ENCODE measurements around the gene EPB41L2. TPM values are rescaled to one million over a fixed set of nuclear protein-coding genes. Genes with fewer than 3 reads are reported as not detected.
A peak's percentile ranks its signal among the peaks of the same experiment; 100 is the strongest.

Gene EPB41L2
- total RNA-seq, 2 donors from 2014 or later: 160 to 189 TPM

GRCh38 chr6:131004387-131004755, 58.7 kb downstream of the EPB41L2 start:
- no peak overlapping the region for H3K4me3 Mint-ChIP-seq
- H3K9ac ChIP-seq (ENCODE audit: extremely low read depth, low read length, poor library complexity, severe bottlenecking): no peak overlapping the region
- H3K4me3 ChIP-seq (ENCODE audit: low read length): no peak overlapping the region
- peaks cover 11% of the 10 kb centered on the region for H3K4me1 ChIP-seq (ENCODE audit: control insufficient read depth, insufficient read depth, low read length)
- H3K27ac ChIP-seq (ENCODE audit: low read depth, low read length): no peak overlapping the region
- H3K36me3 Mint-ChIP-seq (ENCODE audit: low read depth): peaks cover 33% of the 10 kb centered on the region
- no peak for DNase-seq
- peaks cover 12% of the 10 kb centered on the region for H3K36me3 ChIP-seq (ENCODE audit: control insufficient read depth, insufficient read depth, low read length)
- H3K9me3 ChIP-seq (ENCODE audit: control insufficient read depth, low read length): peaks cover 31% of the 10 kb centered on the region
- H3K27ac Mint-ChIP-seq: peak overlapping the region; percentile 28
- H3K27me3 Mint-ChIP-seq (ENCODE audit: insufficient read depth): no peaks in the 10 kb centered on the region
- TF ChIP-seq CTCF (conservative IDR thresholded peaks at IDR 0.05): no peak
- peaks cover 36% of the 10 kb centered on the region for H3K9me3 Mint-ChIP-seq
- no peaks in the 10 kb centered on the region for H3K27me3 ChIP-seq (ENCODE audit: control insufficient read depth, insufficient read depth, low read length, poor library complexity, severe bottlenecking)
- peaks cover 54% of the 10 kb centered on the region for H3K4me1 Mint-ChIP-seq
- WGBS, 2 experiments (ENCODE audit: insufficient coverage in 1 of 2, insufficient read length in 1 of 2): 87% methylated on average over 1 of the region's 1 CpG; no CpG with 5 or more reads in 1 of the 2 experiments

DNA sequence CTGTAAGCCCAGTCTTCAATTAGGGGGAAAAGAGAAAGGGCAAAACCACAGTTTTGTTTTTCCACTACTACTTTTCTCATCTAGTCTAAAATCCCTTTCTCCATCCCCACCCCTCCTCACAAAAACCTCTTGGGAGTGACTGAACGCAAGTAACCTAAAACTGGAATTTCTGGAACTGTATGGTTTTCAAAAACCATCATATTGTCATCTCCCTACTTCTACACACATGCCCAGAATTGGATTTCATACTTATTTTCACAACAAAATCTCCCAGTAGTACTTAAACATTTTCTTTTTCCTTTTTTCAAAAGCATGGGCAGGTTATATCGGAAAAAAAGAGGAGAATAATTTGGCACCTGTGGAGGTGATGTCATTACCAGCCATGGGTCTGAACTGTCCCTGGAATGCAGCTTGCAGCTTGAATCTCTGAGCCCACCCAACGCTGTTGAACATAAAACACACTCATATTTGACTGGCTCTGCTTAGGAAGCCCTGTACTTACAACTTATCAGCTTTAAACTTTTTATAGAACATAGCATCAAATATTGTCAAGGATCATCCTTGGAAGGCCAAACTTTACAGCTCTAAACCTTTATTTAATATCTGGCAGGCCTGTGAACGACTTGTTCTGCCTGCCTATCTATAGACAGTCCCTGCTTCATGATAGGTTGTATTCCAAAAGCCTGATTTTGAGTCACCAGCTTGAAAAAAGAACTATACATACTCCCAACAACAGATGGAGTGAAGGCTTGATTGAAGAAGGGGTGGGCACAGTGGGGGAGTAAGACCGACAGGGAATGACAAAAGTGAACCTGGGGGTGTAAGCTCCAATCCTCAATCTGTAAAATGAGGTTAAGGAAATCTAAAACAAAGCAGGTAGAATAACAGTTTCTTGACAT, 59.3 kb downstream of the EPB41L2 start:
- Mint-ChIP-seq H3K9me3 (peaks cover 30% of the 10 kb centered on the region), H3K4me1 (peaks cover 58% of the 10 kb centered on the region), H3K4me3 (no peak overlapping the region), H3K27me3 (ENCODE audit: insufficient read depth) (no peaks in the 10 kb centered on the region), H3K27ac (peak overlapping the region; percentile 28), H3K36me3 (ENCODE audit: low read depth) (peaks cover 29% of the 10 kb centered on the region)
- peaks cover 11% of the 10 kb centered on the region for H3K36me3 ChIP-seq (ENCODE audit: control insufficient read depth, insufficient read depth, low read length)
- H3K9ac ChIP-seq (ENCODE audit: extremely low read depth, low read length, poor library complexity, severe bottlenecking): no peak overlapping the region
- peaks cover 25% of the 10 kb centered on the region for H3K9me3 ChIP-seq (ENCODE audit: control insufficient read depth, low read length)
- WGBS, 2 experiments (ENCODE audit: insufficient coverage in 1 of 2, insufficient read length in 1 of 2): 74 to 90% methylated on average over 1 to 5 of the region's 5 CpGs
- H3K4me3 ChIP-seq (ENCODE audit: low read length): no peak overlapping the region
- no peak for DNase-seq
- no peak overlapping the region for H3K27ac ChIP-seq (ENCODE audit: low read depth, low read length)
- no peak for TF ChIP-seq CTCF (conservative IDR thresholded peaks at IDR 0.05)
- peaks cover 11% of the 10 kb centered on the region for H3K4me1 ChIP-seq (ENCODE audit: control insufficient read depth, insufficient read depth, low read length)
- H3K27me3 ChIP-seq (ENCODE audit: control insufficient read depth, insufficient read depth, low read length, poor library complexity, severe bottlenecking): no peaks in the 10 kb centered on the region

DNA sequence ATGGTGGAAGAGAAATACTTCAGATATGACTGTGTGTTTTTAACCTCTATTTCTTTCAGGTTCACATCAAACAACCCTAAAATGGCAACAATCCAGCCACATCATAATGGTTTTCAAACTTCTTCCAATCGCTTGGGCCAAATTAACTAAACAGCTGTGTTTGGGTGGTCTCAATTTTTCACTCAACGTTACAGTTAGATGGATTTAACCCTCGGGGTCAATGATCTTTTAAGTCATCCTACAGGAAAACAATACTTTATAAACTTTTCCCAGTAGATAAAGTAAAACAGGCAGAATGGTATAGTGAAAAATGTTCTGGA, 60.4 kb downstream of the EPB41L2 start:
- H3K4me1 Mint-ChIP-seq: peaks cover 66% of the 10 kb centered on the region
- Histone ChIP-seq H3K27me3 (ENCODE audit: control insufficient read depth, insufficient read depth, low read length, poor library complexity, severe bottlenecking) (no peaks in the 10 kb centered on the region), H3K4me1 (ENCODE audit: control insufficient read depth, insufficient read depth, low read length) (peaks cover 11% of the 10 kb centered on the region), H3K4me3 (ENCODE audit: low read length) (no peak overlapping the region), H3K9me3 (ENCODE audit: control insufficient read depth, low read length) (peaks cover 14% of the 10 kb centered on the region), H3K36me3 (ENCODE audit: control insufficient read depth, insufficient read depth, low read length) (peaks cover 10% of the 10 kb centered on the region), H3K27ac (ENCODE audit: low read depth, low read length) (no peak overlapping the region), H3K9ac (ENCODE audit: extremely low read depth, low read length, poor library complexity, severe bottlenecking) (no peak overlapping the region)
- H3K27ac Mint-ChIP-seq: no peak overlapping the region
- no peaks in the 10 kb centered on the region for H3K27me3 Mint-ChIP-seq (ENCODE audit: insufficient read depth)
- DNase-seq: no peak
- H3K4me3 Mint-ChIP-seq: no peak overlapping the region
- WGBS, 2 experiments (ENCODE audit: insufficient coverage in 1 of 2, insufficient read length in 1 of 2): 83 to 84% methylated on average over 1 to 3 of the region's 3 CpGs
- no peak for TF ChIP-seq CTCF (conservative IDR thresholded peaks at IDR 0.05)
- peaks cover 18% of the 10 kb centered on the region for H3K36me3 Mint-ChIP-seq (ENCODE audit: low read depth)
- H3K9me3 Mint-ChIP-seq: peaks cover 19% of the 10 kb centered on the region

Measured in endodermal cell (in vitro differentiated cells).